Stimulated activated CD4-positive, alpha-beta T cell treated with anti-CD3 and anti-CD28 coated beads, Interleukin-2, amount 100 ng/mL, for 24 hours (primary cell): ENCODE results near the gene PRB4.
"Not testable (repeated sequence)": the region's sequence is repeated elsewhere in the genome, so short reads cannot be mapped to it uniquely, and the experiment has no call there.

Experiments used
- DNase-seq, 2 donors: peaks; one replicate each; pipeline ENCODE4 v3.0.0-alpha.2; 2020

Gene PRB4

GRCh38 chr12:11310336-11310735, at the start of gene PRB4:
TSS of gene PRB4 (minus strand) at chr12:11310436. CDS start at chr12:11310398, 38 bp downstream.
- no peak for DNase-seq

- not testable (repeated sequence) for DNase-seq
Measured at GRCh38 chr12:11351736-11352135, 41.5 kb upstream of the PRB4 start.

- DNase-seq, result no peak
Measured at GRCh38 chr12:11348439-11348838, 38.2 kb upstream of the PRB4 start.

GRCh38 chr12:11347810-11348209, 37.6 kb upstream of the PRB4 start:
- no peak for DNase-seq

GRCh38 chr12:11344500-11344899, 34.3 kb upstream of the PRB4 start:
- DNase-seq, result no peak

- no peak for DNase-seq
Measured at GRCh38 chr12:11324426-11324825, 14.2 kb upstream of the PRB4 start.

- DNase-seq, result no peak
Measured at GRCh38 chr12:11321980-11322379, 11.7 kb upstream of the PRB4 start.

- DNase-seq, result no peak
Measured at GRCh38 chr12:11307143-11307542, 3.1 kb downstream of the PRB4 start.

- no peak for DNase-seq
Measured at GRCh38 chr12:11273449-11273848, 36.8 kb downstream of the PRB4 start.

- no peak for DNase-seq
Measured at GRCh38 chr12:11269607-11270006, 40.6 kb downstream of the PRB4 start, which contains the start of gene PRB3. TSS of gene PRB3 (minus strand) at chr12:11269707. CDS start at chr12:11269669, 38 bp downstream.

GRCh38 chr12:11264501-11264900, 45.7 kb downstream of the PRB4 start:
- no peak for DNase-seq
